A673 (cell line): ENCODE data around the gene MKI67. TPM values are rescaled to one million over a fixed set of nuclear protein-coding genes. Genes with fewer than 3 reads are reported as not detected.
A peak's percentile ranks its signal among the peaks of the same experiment; 100 is the strongest.

Source experiments
- BruUV-seq: library from RNA; stranded (reverse); fragments of 400-500 nt; replicated peaks from 2 replicates; lab custom pipeline; 2021; lab: Mats Ljungman, UMichigan
- CTCF ChIA-PET: fragments of 300-600 bp; sonication (Branson Sonifier 250); formaldehyde crosslinking; loops from one replicate; lab custom pipeline; 2022; ENCODE audit warnings: antibody characterized with exemption; lab: Charles Lee
- POLR2A ChIA-PET: fragments of 300-600 bp; sonication (Branson Sonifier 250); formaldehyde crosslinking; loops from one replicate; lab custom pipeline; 2022; ENCODE audit warnings: antibody characterized with exemption; ENCODE audit not compliant: low non-redundant PET; lab: Charles Lee
- DNase-seq: peaks from one replicate; pipeline ENCODE4 v3.0.0-alpha.2; 2015; ENCODE audit warnings: low spot score
- H3K27ac ChIP-seq: fragments of 200-600 bp; sonication (generic); 2 replicates; pipeline ENCODE4 v1.5.1; 2016; ENCODE audit warnings: mixed run types, low read depth, mild to moderate bottlenecking, mixed read lengths, antibody characterized with exemption, low read length; ENCODE audit not compliant: poor library complexity, severe bottlenecking
- H3K27me3 ChIP-seq: fragments of 200-600 bp; sonication (generic); replicated peaks from 2 replicates; pipeline ENCODE4 v1.6.1; 2017; ENCODE audit warnings: mixed run types, low read depth, mild to moderate bottlenecking, mixed read lengths, antibody characterized with exemption, low read length; ENCODE audit not compliant: insufficient read depth, poor library complexity
- H3K36me3 ChIP-seq: fragments of 200-600 bp; sonication (generic); 2 replicates; pipeline ENCODE4 v1.6.1; 2016; ENCODE audit warnings: mixed run types, mild to moderate bottlenecking, mixed read lengths, antibody characterized with exemption, low read length; ENCODE audit not compliant: insufficient read depth, poor library complexity, severe bottlenecking
- H3K4me1 ChIP-seq: fragments of 200-600 bp; sonication (generic); 2 replicates; pipeline ENCODE4 v1.6.1; 2017; ENCODE audit warnings: mixed run types, mild to moderate bottlenecking, mixed read lengths, antibody characterized with exemption, low read length; ENCODE audit not compliant: insufficient read depth, poor library complexity, severe bottlenecking
- H3K4me3 ChIP-seq: fragments of 200-600 bp; sonication (generic); 2 replicates; pipeline ENCODE4 v1.5.1; 2016; ENCODE audit warnings: low read depth, mixed run types, mild to moderate bottlenecking, mixed read lengths, low read length; ENCODE audit not compliant: poor library complexity, severe bottlenecking
- H3K9me3 ChIP-seq: fragments of 200-600 bp; sonication (generic); 2 replicates; pipeline ENCODE4 v1.6.1; 2016; ENCODE audit warnings: mixed run types, low read depth, mild to moderate bottlenecking, mixed read lengths, antibody characterized with exemption, low read length; ENCODE audit not compliant: poor library complexity, severe bottlenecking
- EZH2 ChIP-seq: fragments of 200-600 bp; sonication (generic); IDR thresholded peaks from 2 replicates; pipeline ENCODE4 v1.6.1; 2017; ENCODE audit warnings: borderline replicate concordance, low read depth, mild to moderate bottlenecking, mixed read lengths, antibody characterized with exemption, low read length; ENCODE audit not compliant: poor library complexity, severe bottlenecking
- intact Hi-C: fragments of 100-400 bp; cut with micrococcal nuclease; formaldehyde crosslinking; loops from one replicate; pipeline ENCODE4 v1.10.0; 2022; ENCODE audit not compliant: unreplicated experiment
- total RNA-seq: library from RNA; stranded (reverse); gene quantifications from 2 replicates; pipeline ENCODE4 v1.2.3, GENCODE V29; 2021
- TF ChIP-seq, protein P1 (sequence below): fragments of 300-800, 200-600 bp; sonication (generic); conservative IDR thresholded peaks from 2 replicates; pipeline ENCODE4 v1.5.1; 2017; ENCODE audit warnings: low read depth, mild to moderate bottlenecking, antibody characterized with exemption, low read length, moderate library complexity, mixed read lengths

Gene MKI67
- total RNA-seq, 1 experiment from 2014 or later = 249 TPM

DNA sequence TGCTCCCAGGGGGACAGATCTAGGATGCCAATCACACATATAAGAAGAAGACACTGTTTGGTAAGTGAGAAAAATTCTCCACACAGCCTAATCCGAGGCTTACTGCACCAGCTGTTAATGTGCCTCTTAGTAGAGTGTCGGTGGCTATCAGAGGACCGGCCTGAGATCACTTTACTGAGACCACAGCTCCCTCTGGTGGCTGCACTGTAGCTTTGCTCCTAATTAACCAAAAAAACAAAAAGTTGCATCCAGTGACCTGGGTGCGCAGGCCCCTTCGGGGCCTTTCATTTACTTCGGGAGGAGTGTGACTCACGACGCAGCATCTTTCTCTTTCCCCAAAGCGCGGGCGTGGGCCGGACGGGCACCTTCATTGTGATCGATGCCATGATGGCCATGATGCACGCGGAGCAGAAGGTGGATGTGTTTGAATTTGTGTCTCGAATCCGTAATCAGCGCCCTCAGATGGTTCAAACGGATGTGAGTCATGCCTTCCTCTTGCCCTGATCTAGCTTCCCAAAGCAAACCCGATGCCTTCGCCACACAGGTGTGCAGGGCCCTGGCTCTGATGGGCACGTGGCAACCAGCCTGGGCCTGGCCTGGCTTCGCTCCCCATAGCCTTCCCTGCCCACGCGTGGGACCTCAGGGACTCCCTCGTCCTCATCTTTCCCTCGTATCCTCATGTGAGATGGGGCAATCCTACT lies 56.7 kb downstream of the MKI67 start:
- no peak overlapping the region for H3K4me3 ChIP-seq
- ChIA-PET CTCF (interaction anchor here (0.5 to 1.4 kb wide), 8 partner anchors 34 to 354 kb away, joined by 3 to 17 read pairs (median 8); partner anchors contain the start of gene PTPRE), POLR2A (no interaction called here)
- no TSS peak for BruUV-seq
- no peaks in the 10 kb centered on the region for H3K27me3 ChIP-seq
- TF ChIP-seq, protein P1, sequence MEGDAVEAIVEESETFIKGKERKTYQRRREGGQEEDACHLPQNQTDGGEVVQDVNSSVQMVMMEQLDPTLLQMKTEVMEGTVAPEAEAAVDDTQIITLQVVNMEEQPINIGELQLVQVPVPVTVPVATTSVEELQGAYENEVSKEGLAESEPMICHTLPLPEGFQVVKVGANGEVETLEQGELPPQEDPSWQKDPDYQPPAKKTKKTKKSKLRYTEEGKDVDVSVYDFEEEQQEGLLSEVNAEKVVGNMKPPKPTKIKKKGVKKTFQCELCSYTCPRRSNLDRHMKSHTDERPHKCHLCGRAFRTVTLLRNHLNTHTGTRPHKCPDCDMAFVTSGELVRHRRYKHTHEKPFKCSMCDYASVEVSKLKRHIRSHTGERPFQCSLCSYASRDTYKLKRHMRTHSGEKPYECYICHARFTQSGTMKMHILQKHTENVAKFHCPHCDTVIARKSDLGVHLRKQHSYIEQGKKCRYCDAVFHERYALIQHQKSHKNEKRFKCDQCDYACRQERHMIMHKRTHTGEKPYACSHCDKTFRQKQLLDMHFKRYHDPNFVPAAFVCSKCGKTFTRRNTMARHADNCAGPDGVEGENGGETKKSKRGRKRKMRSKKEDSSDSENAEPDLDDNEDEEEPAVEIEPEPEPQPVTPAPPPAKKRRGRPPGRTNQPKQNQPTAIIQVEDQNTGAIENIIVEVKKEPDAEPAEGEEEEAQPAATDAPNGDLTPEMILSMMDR = peak; percentile 85
- TF ChIP-seq EZH2 = no peak
- intact Hi-C loops = loop anchor here (1.0 to 5.0 kb wide), 4 partner anchors 58 to 353 kb away; partner anchors contain the start of gene PTPRE
- peaks cover 2% of the 10 kb centered on the region for H3K4me1 ChIP-seq
- H3K9me3 ChIP-seq = no peaks in the 10 kb centered on the region
- peak; percentile 85 for DNase-seq
- H3K36me3 ChIP-seq = no peaks in the 10 kb centered on the region
- H3K27ac ChIP-seq = no peak overlapping the region

DNA sequence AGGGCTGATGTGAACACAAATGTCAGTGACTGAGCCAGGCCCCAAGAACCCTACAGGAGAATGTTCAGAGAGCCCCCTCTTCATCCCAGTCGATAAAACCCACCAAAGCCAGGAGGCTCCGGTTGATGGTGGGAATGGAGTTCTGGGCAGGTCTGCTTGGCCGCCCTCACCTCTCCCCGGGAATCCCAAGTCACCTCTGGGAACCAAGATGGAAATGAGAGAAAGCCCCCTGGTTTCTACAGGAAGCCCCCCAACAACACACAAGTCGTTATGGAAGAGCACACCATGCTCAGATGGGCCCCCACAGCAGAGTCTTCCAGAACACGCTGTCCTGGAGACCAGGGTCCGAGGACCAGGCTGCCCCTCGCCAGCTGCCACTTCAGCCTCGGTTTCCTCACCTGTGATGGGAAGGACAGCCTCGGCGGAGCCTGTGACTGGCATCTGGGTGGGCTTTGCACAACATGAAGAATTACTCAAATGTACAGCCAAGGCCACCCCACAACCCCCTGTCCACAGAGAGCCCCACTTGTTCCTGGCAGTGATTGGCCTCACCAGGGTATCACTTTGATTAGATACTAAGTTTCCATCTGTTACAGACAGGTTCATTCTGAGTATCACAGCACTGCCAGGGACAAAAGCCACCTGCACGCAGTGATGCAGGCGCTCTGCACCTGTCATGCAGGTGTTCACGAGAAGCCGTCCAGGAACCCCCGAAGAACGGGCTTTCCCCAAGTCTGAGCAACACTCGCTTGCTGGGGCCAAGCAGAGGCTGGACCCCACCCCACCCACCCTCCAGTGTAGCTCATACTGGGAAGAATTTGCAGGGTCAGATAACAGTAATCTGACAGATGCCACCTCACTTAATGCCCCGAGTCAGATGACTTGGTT lies 57.6 kb downstream of the MKI67 start:
- no peak overlapping the region for H3K27ac ChIP-seq
- POLR2A ChIA-PET = no interaction called here
- no peaks in the 10 kb centered on the region for H3K36me3 ChIP-seq
- no peak for TF ChIP-seq EZH2
- TF ChIP-seq, protein P1 = no peak
- BruUV-seq = no TSS peak
- intact Hi-C loops = loop anchor here (1.0 to 5.0 kb wide), 4 partner anchors 57 to 352 kb away; partner anchors contain the start of gene PTPRE
- H3K9me3 ChIP-seq = no peaks in the 10 kb centered on the region
- H3K27me3 ChIP-seq = no peaks in the 10 kb centered on the region
- no peak for DNase-seq
- CTCF ChIA-PET = interaction anchor here (0.5 to 1.4 kb wide), 8 partner anchors 33 to 353 kb away, joined by 3 to 17 read pairs (median 8); partner anchors contain the start of gene PTPRE
- peaks cover 11% of the 10 kb centered on the region for H3K4me1 ChIP-seq
- H3K4me3 ChIP-seq = no peak overlapping the region

DNA sequence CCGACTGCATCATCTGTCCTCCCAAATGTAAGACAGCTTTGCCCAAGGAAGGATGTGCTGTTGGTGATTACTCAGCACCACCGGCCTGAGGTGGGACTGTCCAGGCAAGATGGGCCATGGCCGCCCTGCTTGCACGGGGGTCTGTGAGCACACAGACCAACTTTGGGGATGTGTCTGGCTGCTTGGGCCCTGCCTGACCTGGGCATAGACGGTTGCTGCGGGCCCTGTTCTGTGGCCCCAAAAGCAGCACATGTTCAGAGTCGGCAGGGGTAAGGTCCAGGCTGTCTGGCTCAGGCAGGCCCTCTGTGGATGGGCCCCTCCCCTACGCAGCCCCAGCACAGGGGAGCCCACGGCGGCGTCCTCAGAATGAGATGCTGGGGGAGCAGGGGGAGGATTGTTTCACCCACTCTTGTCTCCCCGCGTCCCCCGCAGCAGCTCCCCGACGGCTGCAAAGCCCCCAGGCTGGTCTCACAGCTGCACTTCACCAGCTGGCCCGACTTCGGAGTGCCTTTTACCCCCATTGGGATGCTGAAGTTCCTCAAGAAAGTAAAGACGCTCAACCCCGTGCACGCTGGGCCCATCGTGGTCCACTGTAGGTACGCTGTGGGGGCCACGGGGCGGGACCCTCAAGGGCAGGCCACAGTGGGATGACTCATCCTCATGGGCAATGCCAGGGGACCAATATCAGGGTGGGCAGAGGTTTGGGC lies 58.4 kb downstream of the MKI67 start:
- H3K36me3 ChIP-seq = no peaks in the 10 kb centered on the region
- ChIA-PET POLR2A (no interaction called here), CTCF (no interaction called here)
- TF ChIP-seq, protein P1 = no peak
- no peak for TF ChIP-seq EZH2
- no TSS peak for BruUV-seq
- H3K9me3 ChIP-seq = no peaks in the 10 kb centered on the region
- DNase-seq = no peak
- H3K4me3 ChIP-seq = no peak overlapping the region
- H3K4me1 ChIP-seq = peaks cover 19% of the 10 kb centered on the region
- intact Hi-C loops = loop anchor here (2.0 to 5.0 kb wide), 2 partner anchors 216 to 351 kb away; no protein-coding TSS in a partner anchor
- no peaks in the 10 kb centered on the region for H3K27me3 ChIP-seq
- H3K27ac ChIP-seq = no peak overlapping the region
